GM19467 (cell line): ENCODE measurements around the gene ELF1.
"Not testable (repeated sequence)": the region's sequence is repeated elsewhere in the genome, so short reads cannot be mapped to it uniquely, and the experiment has no call there.

Source experiments
- ATAC-seq: cut with Tn5 transposase; IDR thresholded peaks from one replicate; pipeline ENCODE4 v1.9.1; 2021; ENCODE audit warnings: mild to moderate bottlenecking, moderate library complexity; ENCODE audit not compliant: unreplicated experiment

The ELF1 gene

GRCh38 chr13:41042419-41042818, 23.3 kb upstream of the ELF1 start:
- not testable (repeated sequence) for ATAC-seq

- ATAC-seq = no peak
Observed at GRCh38 chr13:41040584-41041334, 21.6 kb upstream of the ELF1 start.

- no peak for ATAC-seq
Observed at GRCh38 chr13:41039746-41040145, 20.6 kb upstream of the ELF1 start.

GRCh38 chr13:41036557-41036956, 17.4 kb upstream of the ELF1 start:
- ATAC-seq = not testable (repeated sequence)

GRCh38 chr13:41034881-41035280, 15.8 kb upstream of the ELF1 start:
- no peak for ATAC-seq

- ATAC-seq = no peak
Observed at GRCh38 chr13:41034382-41034781, 15.3 kb upstream of the ELF1 start.

GRCh38 chr13:41032691-41033376, 13.7 kb upstream of the ELF1 start:
- no peak for ATAC-seq

- ATAC-seq = no peak
Observed at GRCh38 chr13:41029629-41030028, 10.5 kb upstream of the ELF1 start.

GRCh38 chr13:41028051-41028450, 8.9 kb upstream of the ELF1 start:
- no peak for ATAC-seq

GRCh38 chr13:41026788-41027187, 7.7 kb upstream of the ELF1 start:
- no peak for ATAC-seq

- no peak for ATAC-seq
Observed at GRCh38 chr13:41025518-41025917, 6.4 kb upstream of the ELF1 start.

- ATAC-seq = peak; percentile 38
Observed at GRCh38 chr13:41019578-41020347, 647 bp upstream of the ELF1 start.

- ATAC-seq = no peak
Observed at GRCh38 chr13:41018602-41018948, 541 bp downstream of the ELF1 start.

GRCh38 chr13:41017817-41018601, 1.1 kb downstream of the ELF1 start:
- no peak for ATAC-seq

GRCh38 chr13:41017159-41017558, 2.0 kb downstream of the ELF1 start:
- no peak for ATAC-seq

- no peak for ATAC-seq
Observed at GRCh38 chr13:41015920-41016319, 3.2 kb downstream of the ELF1 start.

GRCh38 chr13:41013835-41014234, 5.3 kb downstream of the ELF1 start:
- ATAC-seq = no peak

- no peak for ATAC-seq
Observed at GRCh38 chr13:41012536-41012935, 6.6 kb downstream of the ELF1 start.

GRCh38 chr13:41011382-41011956, 7.6 kb downstream of the ELF1 start:
- ATAC-seq = no peak

GRCh38 chr13:41008349-41008980, 10.7 kb downstream of the ELF1 start:
- ATAC-seq = no peak
